WI38 (cell line): Measurements from ENCODE around the gene CABCOCO1.

Experiments
- H3K4me3 ChIP-seq: 2 replicates; pipeline ENCODE4 v1.5.1; 2011; ENCODE audit warnings: low read depth, mild to moderate bottlenecking, control low read depth, low read length
- TF ChIP-seq, protein P1 (sequence below): IDR thresholded peaks from 2 replicates; pipeline ENCODE4 v1.5.1; 2012; ENCODE audit warnings: low read depth, mild to moderate bottlenecking, control low read depth, low read length

The CABCOCO1 gene

DNA sequence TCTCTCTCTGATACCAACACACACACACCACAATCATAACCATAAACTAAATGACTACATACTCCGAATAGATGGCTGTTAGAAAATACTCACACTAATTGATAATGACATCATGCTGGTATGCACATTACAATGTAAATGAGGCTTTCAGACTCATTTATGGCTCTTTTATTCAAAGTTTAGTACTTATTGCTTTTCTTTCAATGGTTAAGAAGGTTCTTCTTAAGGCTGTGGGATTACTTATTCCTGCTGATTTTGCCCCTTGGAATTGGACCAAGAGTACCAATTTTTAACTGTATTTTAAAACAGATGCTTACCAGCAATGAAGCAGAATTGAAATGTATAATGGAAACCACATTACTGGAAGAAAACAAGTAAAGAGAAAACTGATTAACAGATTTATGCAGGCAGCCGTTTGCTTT, 20.6 kb upstream of the CABCOCO1 start:
- TF ChIP-seq, protein P1, sequence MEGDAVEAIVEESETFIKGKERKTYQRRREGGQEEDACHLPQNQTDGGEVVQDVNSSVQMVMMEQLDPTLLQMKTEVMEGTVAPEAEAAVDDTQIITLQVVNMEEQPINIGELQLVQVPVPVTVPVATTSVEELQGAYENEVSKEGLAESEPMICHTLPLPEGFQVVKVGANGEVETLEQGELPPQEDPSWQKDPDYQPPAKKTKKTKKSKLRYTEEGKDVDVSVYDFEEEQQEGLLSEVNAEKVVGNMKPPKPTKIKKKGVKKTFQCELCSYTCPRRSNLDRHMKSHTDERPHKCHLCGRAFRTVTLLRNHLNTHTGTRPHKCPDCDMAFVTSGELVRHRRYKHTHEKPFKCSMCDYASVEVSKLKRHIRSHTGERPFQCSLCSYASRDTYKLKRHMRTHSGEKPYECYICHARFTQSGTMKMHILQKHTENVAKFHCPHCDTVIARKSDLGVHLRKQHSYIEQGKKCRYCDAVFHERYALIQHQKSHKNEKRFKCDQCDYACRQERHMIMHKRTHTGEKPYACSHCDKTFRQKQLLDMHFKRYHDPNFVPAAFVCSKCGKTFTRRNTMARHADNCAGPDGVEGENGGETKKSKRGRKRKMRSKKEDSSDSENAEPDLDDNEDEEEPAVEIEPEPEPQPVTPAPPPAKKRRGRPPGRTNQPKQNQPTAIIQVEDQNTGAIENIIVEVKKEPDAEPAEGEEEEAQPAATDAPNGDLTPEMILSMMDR = no peak
- H3K4me3 ChIP-seq = no peak overlapping the region

DNA sequence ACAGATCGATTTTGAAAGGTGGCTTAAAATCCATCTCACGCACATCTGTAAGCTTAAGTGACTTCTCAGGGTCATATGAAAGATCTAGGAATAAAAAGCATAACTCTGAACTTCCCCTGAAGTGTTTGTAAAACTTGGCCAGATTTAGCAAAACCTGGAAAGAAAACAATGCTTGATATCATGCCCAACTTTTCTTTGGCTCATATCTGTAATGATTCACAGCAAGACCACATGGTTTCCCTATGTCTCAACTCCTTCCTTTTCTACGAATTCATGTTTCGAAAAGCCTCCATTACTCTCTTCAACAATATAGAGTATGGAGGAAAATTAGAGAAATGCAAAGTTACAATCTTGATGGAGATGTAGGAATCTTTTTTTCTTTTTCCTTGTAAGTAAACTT, 20.1 kb upstream of the CABCOCO1 start:
- TF ChIP-seq, protein P1 = no peak
- H3K4me3 ChIP-seq = no peak overlapping the region

DNA sequence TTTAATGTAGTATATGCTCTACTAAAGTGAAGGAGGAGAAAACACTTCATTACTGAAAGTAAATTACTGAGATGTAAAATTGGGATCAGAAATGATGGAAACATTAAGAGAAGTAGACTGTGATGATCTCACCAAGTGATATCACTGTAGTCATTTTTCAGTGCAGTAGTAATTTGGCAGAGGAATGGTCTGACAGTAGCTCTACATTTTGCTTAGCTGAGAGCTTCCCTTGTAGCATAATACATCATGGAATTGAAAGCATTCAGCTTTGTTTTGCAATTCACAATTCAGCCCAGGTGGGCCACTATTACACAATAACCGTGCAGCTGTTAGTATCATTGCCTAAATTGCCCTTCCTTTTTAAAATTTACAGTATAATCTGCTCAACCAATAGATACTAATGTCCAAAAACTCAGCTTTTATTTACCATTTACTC, 19.4 kb upstream of the CABCOCO1 start:
- TF ChIP-seq, protein P1 = no peak
- no peak overlapping the region for H3K4me3 ChIP-seq

DNA sequence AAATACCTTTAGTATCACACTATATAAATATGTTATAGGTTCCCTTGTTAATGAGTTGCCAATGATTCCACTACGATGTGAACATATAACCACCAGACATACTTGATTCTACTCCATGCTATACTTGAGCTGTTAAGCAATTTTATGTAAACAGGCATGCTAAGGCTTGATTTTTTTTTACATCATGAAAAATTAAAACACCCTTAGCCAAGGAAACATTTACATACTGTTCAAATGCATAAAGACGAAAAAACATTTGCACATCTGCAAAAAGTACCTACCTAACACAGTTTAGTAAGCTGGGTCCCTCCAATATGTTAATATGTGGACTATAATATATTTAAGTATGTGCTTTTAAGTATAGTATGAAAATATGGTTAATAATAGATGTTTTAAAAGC, 9.0 kb upstream of the CABCOCO1 start:
- no peak overlapping the region for H3K4me3 ChIP-seq
- TF ChIP-seq, protein P1 = no peak

DNA sequence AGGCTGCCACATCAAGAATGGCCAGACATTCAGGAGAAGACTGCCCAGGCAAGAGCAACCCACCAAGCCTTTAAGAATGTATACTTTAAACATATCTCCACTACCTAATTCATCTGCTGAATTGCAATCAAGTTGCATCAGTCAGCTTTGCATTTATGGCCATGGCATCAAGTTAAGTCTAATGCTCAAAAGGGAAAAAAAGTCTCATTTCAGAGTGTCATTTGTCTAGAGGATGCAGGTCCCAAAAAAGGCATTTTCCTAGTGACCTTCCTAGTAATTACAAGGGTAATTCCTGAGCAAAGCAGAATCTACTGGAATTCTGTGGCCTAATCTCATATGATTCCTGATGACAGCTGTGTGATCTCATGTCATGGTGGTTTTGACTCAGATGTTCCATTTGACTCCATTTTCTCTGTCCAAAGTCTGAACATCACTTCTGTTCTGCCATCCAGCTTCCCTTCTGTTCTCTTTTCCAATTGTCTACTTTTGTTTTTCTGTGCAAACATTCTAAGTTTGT, 7.3 kb upstream of the CABCOCO1 start:
- TF ChIP-seq, protein P1 = no peak
- no peak overlapping the region for H3K4me3 ChIP-seq

DNA sequence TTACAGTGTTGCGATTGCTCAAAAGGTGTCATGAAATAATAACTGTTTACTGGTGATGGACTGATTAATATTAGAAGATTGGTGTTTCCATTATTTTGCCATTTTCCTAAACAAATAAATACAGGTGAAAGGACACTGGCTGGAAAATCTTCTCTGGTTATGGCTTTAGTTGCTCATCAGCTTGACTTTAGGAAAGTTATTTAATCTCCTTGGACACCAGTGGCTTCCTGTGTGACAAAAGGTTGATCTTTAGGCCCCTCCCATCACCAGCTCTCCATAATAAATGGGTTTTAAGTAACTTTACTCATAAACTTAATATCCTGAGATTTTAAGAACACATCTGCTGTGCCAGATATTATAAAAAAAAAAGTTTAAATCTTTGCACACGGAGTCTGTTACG, 737 bp downstream of the CABCOCO1 start:
- H3K4me3 ChIP-seq = peak overlapping the region; percentile 73
- TF ChIP-seq, protein P1 = no peak

DNA sequence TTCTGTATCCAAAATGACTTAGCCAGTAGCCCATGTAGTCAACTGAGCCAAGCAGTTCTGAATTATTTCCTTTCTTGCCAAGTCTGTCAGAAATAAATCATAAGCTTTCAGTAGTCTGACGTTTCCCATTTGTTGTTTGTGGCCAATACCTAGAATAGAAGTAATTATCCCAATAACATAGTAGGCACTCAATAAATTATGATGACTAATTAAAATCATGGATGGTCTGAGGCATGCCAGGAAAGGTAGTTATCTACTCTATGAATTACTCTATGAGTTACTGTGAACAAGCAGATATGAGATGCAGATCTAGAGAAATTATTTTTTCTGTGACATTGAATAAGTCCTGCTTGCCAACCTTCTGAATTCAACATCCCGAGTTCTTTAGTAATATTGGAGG, 2.3 kb downstream of the CABCOCO1 start:
- TF ChIP-seq, protein P1 = no peak
- H3K4me3 ChIP-seq = no peak overlapping the region
